ENCODE data around the gene USP20.

Gene USP20

GRCh38 chr9:129858167-129858962 is 23.1 kb downstream of the USP20 start:
- no peak for DNase-seq

- no peak for DNase-seq
Observed at GRCh38 chr9:129860653-129861446, 25.6 kb downstream of the USP20 start.

- DNase-seq, result no peak
Observed at GRCh38 chr9:129861447-129861827, 26.2 kb downstream of the USP20 start.

- DNase-seq, result peak; percentile 77
Observed at GRCh38 chr9:129863059-129863690, 27.9 kb downstream of the USP20 start.

- DNase-seq, result peak; percentile 18
Observed at GRCh38 chr9:129864991-129865647, 29.9 kb downstream of the USP20 start.

GRCh38 chr9:129865668-129866320 is 30.5 kb downstream of the USP20 start:
- no peak for DNase-seq

- peak; percentile 57 for DNase-seq
Observed at GRCh38 chr9:129866394-129867135, 31.3 kb downstream of the USP20 start.

- no peak for DNase-seq
Observed at GRCh38 chr9:129867136-129868022, 32.1 kb downstream of the USP20 start.

GRCh38 chr9:129868023-129868871 is 33.0 kb downstream of the USP20 start:
- DNase-seq, result no peak

- peak; percentile 96 for DNase-seq
Observed at GRCh38 chr9:129868872-129869486, 33.7 kb downstream of the USP20 start.

- no peak for DNase-seq
Observed at GRCh38 chr9:129869585-129870501, 34.6 kb downstream of the USP20 start.

GRCh38 chr9:129871046-129871445 is 35.8 kb downstream of the USP20 start:
- DNase-seq, result no peak

- DNase-seq, result no peak
Observed at GRCh38 chr9:129873563-129874190, 38.4 kb downstream of the USP20 start.

GRCh38 chr9:129874261-129875101 is 39.2 kb downstream of the USP20 start:
- DNase-seq, result no peak

GRCh38 chr9:129875181-129875611 is 39.9 kb downstream of the USP20 start:
- no peak for DNase-seq

- no peak for DNase-seq
Observed at GRCh38 chr9:129875687-129876395, 40.6 kb downstream of the USP20 start.
